ENCODE results near the gene DYDC1.
"Not testable (repeated sequence)": the region's sequence is repeated elsewhere in the genome, so short reads cannot be mapped to it uniquely, and the experiment has no call there.

The DYDC1 gene

GRCh38 chr10:80356563-80356988 is at the start of gene DYDC1, which contains the start of gene DYDC2:
TSS of gene DYDC1 (minus strand) at chr10:80356755. CDS start at chr10:80352601, 4,154 bp downstream.
TSS of gene DYDC2 (plus strand) at chr10:80356781. CDS start at chr10:80362444, 5,663 bp downstream.
- DNase-seq (ENCODE audit: low read depth in 3 of 3): no peak

GRCh38 chr10:80406204-80406603 is 49.6 kb upstream of the DYDC1 start:
- no peak for DNase-seq (ENCODE audit: low read depth in 3 of 3)

- no peak for DNase-seq (ENCODE audit: low read depth in 3 of 3)
These were observed 49.1 kb upstream of the DYDC1 start for GRCh38 chr10:80405626-80406025.

- no peak for DNase-seq (ENCODE audit: low read depth in 3 of 3)
These were observed 48.5 kb upstream of the DYDC1 start for GRCh38 chr10:80405035-80405434.

- DNase-seq (ENCODE audit: low read depth in 3 of 3): no peak
These were observed 43.7 kb upstream of the DYDC1 start for GRCh38 chr10:80400136-80400804.

- no peak for DNase-seq (ENCODE audit: low read depth in 3 of 3)
These were observed 40.5 kb upstream of the DYDC1 start for GRCh38 chr10:80397014-80397413.

GRCh38 chr10:80394358-80394916 is 37.9 kb upstream of the DYDC1 start:
- DNase-seq (ENCODE audit: low read depth in 3 of 3): no peak

GRCh38 chr10:80392250-80392649 is 35.7 kb upstream of the DYDC1 start:
- DNase-seq (ENCODE audit: low read depth in 3 of 3): no peak

GRCh38 chr10:80390740-80391139 is 34.2 kb upstream of the DYDC1 start:
- DNase-seq (ENCODE audit: low read depth in 3 of 3): no peak

- peak in 2 of 3 experiments; percentile 17 to 21 for DNase-seq (ENCODE audit: low read depth in 3 of 3)
These were observed 26.4 kb upstream of the DYDC1 start for GRCh38 chr10:80382989-80383388.

- no peak for DNase-seq (ENCODE audit: low read depth in 3 of 3)
These were observed 23.6 kb upstream of the DYDC1 start for GRCh38 chr10:80380185-80380584.

- no peak for DNase-seq (ENCODE audit: low read depth in 3 of 3)
These were observed 23.1 kb upstream of the DYDC1 start for GRCh38 chr10:80379701-80380100.

GRCh38 chr10:80373502-80373901 is 16.9 kb upstream of the DYDC1 start:
- no peak for DNase-seq (ENCODE audit: low read depth in 3 of 3)

GRCh38 chr10:80372675-80373074 is 16.1 kb upstream of the DYDC1 start:
- DNase-seq (ENCODE audit: low read depth in 3 of 3): no peak

GRCh38 chr10:80371467-80371866 is 14.9 kb upstream of the DYDC1 start:
- DNase-seq (ENCODE audit: low read depth in 3 of 3): no peak

GRCh38 chr10:80365510-80365909 is 9.0 kb upstream of the DYDC1 start:
- DNase-seq (ENCODE audit: low read depth in 3 of 3): no peak

- no peak for DNase-seq (ENCODE audit: low read depth in 3 of 3)
These were observed 3.1 kb upstream of the DYDC1 start for GRCh38 chr10:80359644-80360043.

- not testable (repeated sequence) for DNase-seq (ENCODE audit: low read depth in 3 of 3)
These were observed 2.4 kb upstream of the DYDC1 start for GRCh38 chr10:80358925-80359324.

GRCh38 chr10:80357851-80358125 is 1.2 kb upstream of the DYDC1 start:
- no peak for DNase-seq (ENCODE audit: low read depth in 3 of 3)

- DNase-seq (ENCODE audit: low read depth in 3 of 3): no peak
These were observed 665 bp upstream of the DYDC1 start for GRCh38 chr10:80356989-80357850.

GRCh38 chr10:80351220-80351619 is 5.3 kb downstream of the DYDC1 start:
- DNase-seq (ENCODE audit: low read depth in 3 of 3): no peak

GRCh38 chr10:80350251-80350650 is 6.3 kb downstream of the DYDC1 start:
- no peak for DNase-seq (ENCODE audit: low read depth in 3 of 3)

GRCh38 chr10:80344912-80345311 is 11.6 kb downstream of the DYDC1 start:
- DNase-seq (ENCODE audit: low read depth in 3 of 3): no peak
